ENCODE measurements around the gene ABHD14A.
"Not testable (repeated sequence)": the region's sequence is repeated elsewhere in the genome, so short reads cannot be mapped to it uniquely, and the experiment has no call there.

The ABHD14A gene

DNA sequence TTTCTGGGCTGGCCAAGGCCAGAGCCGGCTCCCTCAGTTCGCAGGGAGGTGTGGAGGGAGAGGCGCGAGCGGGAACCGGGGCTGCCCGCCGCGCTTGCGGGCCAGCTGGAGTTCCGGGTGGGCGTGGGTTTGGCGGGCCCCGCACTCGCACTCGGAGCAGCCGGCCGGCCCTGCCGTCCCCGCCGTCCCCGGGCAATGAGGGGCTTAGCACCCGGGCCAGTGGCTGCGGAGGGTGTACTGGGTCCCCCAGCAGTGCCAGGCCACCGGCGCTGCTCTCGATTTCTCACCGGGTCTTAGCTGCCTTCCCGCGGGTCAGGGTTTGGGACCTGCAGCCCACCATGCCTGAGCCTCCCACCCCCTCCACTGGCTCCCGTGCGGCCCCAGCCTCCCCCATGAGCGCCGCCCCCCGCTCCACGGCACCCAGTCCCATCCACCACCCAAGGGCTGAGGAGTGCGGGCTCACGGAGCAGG, 15.7 kb downstream of the ABHD14A start:
- in situ Hi-C loops (cut with MboI; ENCODE audit: low sequenced_read_pairs) = not testable (repeated sequence)

DNA sequence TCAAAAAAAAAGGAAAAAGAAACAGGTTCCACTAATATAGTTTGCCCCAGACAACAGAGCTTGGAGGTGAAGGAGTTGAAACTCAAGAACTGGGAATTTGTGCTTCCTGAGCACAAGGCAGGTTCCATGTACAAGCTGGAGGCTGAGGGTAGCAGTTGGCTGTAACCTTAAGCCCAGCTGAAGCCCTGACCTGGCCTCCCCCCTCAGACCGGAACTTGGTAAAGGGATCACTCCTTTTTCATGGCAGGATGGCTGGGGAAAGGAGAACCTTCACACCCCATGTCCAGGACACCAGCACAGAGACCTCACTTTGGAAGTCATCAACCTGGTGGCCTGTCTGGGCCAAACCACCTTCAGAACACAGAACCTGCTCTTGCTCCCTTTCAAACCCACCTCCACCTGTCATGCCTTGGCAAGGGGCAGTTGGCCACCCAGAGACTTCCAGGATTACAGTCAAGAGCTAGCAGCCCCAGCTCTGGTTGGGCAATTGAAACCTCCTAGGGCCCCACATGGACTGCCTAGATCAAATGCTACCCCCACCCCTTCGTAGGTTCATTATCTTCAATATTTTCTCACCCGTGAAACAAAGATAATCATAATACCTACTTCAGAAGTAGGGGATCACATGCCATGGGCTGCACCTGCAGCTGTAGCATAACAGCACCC, 17.3 kb downstream of the ABHD14A start:
- in situ Hi-C loops (cut with MboI; ENCODE audit: low sequenced_read_pairs) = no loop called here

DNA sequence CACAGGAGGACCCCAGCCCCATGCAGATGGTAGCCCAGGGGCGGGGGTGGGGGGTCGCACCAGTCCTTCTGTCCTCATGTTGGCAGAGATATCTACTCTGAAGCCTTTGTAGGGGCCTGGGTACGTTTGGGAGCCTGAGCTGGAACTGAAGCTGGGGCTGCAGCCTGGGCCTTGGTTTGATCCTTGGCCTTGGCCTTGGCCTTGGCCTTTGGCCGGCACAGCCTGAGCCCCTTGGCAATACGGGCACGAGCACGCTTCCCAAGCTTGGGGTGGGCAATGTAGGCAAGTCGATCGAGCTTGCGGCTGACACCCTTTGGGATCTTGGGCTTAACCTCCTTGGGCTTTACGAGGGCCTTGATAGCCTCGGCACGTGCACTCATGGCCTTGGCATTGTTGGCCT, 18.8 kb downstream of the ABHD14A start:
- in situ Hi-C loops (cut with MboI; ENCODE audit: low sequenced_read_pairs) = not testable (repeated sequence)

DNA sequence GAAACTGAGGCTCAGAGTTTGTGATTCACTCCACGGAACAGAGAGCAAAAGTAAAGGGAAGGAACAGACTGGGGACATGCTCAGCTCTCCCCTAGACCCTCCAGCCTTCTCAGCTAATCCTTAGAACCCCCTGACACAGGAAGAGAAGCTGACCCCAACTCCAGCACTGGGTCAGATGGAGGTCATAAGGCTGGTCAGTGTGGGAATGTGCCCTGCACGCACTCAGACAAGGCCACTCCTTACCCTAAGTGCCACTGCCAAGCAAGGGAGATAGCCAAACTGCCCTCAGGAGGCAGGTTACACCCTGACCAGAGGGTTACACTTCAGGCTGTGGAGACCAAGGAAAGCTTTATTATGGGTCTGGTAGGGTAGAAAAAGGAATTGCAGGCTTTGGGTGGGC, 19.7 kb downstream of the ABHD14A start:
- in situ Hi-C loops (cut with MboI; ENCODE audit: low sequenced_read_pairs) = no loop called here

DNA sequence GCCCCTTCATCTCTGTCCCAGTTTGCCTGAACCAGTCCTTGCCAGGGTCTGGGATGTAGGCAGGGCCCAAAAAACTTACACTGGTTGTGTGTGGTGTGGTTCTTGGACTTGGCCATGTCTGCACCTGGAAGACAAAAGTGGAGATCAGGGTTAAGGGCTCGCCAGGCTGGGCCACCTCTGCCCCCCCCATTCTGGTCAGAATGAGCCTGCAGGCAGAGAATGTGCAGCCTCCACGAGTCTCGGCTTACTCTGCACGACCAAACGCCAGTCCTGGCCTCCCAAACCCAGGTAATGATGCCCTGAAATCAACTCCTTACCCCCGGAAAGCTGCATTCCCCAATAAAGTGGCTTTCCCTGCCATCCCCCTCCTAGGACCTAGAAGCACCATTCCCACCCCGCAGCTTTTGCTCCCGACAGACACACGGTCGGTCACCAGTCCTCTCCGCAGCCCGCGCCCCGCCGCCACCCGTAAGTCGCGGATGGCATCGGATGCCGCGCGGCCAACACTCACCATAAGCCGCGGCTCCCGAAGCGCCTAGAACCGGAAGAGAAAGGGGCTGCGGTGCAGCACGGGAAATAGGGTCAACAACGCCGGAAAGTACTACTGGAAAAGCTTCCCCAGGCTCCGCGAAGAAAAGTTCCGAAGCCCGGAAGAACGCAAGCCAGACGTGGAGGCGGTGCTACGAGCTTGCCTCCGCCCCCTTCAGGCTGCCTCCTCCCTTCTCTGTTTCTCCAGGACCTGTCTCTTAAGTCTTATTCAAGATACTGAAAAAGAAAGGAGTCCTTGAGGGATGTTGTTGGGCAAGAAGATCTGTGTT, 20.7 kb downstream of the ABHD14A start, which contains the start of gene RPL29:
RPL29 (minus strand) TSS at position 550 of the 818 bp plus-strand sequence; CDS start at position 116, 434 bp downstream.
- in situ Hi-C loops (cut with MboI; ENCODE audit: low sequenced_read_pairs) = no loop called here

DNA sequence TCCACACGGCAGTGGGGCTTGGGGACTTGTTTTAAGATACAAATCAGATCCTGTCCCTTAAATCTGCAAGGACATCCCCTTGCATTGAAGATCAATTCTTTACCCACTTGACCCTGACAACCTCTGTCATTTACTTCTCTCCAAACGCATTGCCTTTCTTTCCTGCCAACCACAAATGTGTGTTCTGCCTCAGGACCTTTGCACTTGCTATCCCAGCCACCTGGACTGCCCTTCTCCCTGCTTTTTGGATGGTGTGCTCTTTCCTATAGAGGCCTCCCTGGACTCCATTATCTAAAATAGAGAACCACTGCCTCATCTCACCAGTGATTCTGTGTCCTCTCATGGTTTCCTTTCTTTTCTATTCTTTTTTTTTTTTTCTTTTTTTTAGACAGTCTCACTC, 22.3 kb downstream of the ABHD14A start:
- in situ Hi-C loops (cut with MboI; ENCODE audit: low sequenced_read_pairs) = no loop called here

DNA sequence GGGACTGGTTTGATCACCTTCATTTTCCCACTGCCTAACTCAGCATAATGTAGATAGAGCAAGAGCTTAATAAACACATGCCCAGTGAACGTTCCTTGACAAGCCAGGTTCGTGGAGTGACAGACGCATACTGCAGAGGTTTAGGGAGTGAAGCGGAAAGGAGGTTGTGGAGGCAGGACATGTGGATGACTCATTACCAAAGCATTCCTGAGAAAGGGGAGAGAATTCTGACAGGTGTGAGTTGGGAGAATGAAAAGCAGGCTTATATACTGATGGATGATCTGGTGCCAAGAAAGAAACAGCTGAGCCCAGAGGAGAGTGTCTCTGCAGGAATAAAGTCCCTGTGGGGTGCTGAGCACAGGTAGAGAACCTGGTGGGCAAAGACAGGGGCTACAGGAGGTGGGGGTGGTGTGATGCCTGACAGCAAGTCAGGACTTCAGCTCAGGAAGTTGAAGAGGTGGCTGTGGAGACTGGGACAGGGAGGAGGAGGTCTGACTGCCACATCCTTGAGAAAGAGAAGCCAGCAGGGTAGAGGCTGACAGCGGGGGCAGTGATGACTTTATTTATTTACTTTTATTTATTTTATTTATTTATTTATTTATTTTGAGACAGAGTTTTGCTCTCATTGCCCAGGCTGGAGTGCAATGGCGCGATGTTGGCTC, 23.2 kb downstream of the ABHD14A start:
- in situ Hi-C loops (cut with MboI; ENCODE audit: low sequenced_read_pairs) = no loop called here

DNA sequence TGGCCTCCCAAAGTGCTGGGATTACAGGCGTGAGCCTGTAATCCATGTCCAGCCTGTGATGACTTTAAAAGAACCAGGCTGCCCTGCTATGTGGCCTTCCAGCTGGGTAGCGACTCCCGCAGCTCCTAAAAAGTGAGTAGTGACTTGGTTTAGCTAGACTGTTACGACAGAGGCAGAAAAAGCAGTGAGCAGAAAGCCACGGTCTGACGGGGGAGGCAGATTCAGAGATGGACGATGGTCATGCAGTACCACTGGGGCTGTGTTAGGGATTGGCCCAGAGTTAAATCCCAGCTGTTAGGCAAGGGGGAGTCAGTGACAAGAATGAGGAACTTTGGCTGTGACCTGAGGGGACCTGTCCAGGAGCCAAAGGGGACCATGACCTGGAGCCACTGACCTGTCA, 23.9 kb downstream of the ABHD14A start:
- in situ Hi-C loops (cut with MboI; ENCODE audit: low sequenced_read_pairs) = no loop called here

DNA sequence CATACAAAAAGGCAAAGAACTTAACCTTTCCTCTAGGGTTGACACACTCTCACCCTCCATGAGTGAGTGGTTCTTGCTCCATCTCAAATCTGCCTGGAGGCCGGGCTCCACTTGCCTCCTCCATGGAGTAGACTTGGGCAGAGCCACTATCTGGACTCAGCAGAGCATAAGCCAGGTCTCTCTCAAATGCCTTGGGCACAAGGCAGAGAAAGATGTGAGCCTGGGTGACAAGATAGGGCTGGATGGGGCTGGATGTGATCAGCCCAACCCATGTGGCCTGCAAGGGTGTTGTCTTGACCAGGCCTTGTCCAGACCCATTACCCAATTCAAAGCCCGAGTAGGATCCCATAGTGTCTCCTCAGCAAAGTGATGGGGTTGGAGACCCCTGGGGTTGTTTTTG, 25.0 kb downstream of the ABHD14A start:
- in situ Hi-C loops (cut with MboI; ENCODE audit: low sequenced_read_pairs) = no loop called here

DNA sequence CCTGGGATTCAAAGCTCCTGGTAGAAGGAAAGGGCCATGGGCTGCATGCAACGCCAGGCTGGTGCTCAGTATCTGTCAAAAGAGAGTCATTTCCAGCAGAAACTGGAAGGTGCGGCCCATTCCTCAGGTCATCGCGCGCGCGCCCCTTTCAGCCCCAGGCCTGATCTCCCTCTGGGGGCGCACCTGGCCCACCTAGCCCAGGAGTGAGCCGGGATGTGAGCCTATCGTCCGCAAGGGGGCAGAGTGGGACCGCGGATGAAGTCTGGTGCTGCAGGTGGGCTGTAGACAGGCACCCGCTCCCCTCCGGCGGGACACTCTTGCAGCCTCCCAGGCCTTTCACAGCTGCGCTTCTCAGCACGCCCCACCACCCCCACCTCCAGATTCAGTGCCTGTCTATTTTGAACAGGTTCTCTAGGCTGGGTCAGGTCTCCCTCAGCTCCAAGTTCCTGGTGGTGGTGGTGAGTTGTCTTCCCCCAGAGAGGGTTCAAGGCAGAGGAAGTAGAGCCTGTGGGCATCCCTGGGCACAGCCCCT, 26.6 kb downstream of the ABHD14A start:
- in situ Hi-C loops (cut with MboI; ENCODE audit: low sequenced_read_pairs) = no loop called here

DNA sequence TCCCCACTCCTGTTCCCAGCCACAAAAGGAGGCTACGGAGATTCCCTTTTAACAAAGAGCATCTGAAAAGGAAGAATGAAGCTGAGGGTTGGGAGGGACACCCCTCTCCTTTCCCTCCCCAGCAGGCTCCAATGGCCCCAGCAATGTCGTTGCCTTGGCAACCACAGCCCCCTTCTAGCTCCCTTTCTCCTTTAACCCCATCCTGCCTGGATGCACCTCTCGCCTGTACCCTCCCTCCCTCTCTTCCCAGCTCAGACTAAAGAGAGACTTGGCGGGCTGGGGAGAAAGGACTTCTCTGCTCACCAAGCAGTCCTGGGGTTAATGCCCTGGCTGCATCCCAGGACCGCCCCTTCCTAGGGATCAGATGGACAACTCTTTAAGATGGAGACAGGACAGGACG, 27.9 kb downstream of the ABHD14A start:
- in situ Hi-C loops (cut with MboI; ENCODE audit: low sequenced_read_pairs) = no loop called here

DNA sequence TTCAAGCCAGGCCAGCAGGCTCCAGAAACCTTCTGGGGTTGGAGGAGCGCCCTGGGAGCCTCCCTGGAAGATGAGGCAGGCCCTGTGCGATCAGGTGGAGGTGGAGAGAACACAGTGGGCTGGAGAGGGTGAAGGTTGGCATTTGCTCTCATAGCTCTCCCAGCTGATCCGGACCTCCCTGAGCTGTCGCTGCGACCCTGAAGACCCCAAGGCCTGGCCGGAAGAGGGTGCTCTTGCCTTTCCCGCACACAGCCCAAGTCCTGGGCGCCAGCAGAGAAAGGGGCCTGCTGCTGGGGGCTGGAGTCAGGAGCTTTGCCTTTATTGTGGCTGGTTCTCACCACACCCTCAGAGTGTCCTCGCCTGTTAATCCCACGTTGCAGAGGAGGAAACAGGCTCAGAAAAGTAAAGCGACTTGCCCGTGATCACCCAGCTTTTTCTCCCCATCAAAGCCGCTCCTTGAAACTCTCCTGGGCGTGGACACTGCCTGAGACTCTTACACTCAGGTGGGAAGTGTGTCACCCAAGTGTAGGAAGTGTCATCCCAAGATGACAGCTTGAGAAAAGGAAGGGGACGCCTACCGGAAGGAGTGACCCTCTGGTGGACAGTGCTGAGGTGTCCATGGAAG, 29.4 kb downstream of the ABHD14A start:
- in situ Hi-C loops (cut with MboI; ENCODE audit: low sequenced_read_pairs) = no loop called here

DNA sequence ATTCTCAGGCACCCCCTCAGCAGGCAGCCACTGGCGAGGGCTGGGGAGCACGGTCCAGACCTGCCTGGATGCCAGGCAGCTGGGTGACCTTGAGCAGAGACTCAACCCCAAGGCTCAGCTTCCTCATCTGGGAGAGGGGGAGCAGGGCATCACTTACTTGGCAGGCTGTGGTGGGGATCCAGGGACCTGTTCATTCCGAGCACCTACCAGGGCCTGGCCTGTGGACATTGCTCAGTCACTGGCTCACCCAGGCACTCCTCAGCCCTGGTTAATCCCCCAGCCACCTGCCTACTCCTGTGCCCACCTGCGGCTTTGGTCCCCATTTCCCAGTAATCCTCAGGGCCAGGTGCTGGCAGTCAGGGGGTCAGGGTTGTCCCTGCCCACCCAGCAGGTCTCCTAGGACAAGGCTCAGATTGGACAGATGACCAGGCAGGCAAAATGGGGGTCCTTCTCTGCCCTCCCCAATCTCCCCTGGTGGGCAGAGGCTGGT, 30.1 kb downstream of the ABHD14A start:
- in situ Hi-C loops (cut with MboI; ENCODE audit: low sequenced_read_pairs) = no loop called here

DNA sequence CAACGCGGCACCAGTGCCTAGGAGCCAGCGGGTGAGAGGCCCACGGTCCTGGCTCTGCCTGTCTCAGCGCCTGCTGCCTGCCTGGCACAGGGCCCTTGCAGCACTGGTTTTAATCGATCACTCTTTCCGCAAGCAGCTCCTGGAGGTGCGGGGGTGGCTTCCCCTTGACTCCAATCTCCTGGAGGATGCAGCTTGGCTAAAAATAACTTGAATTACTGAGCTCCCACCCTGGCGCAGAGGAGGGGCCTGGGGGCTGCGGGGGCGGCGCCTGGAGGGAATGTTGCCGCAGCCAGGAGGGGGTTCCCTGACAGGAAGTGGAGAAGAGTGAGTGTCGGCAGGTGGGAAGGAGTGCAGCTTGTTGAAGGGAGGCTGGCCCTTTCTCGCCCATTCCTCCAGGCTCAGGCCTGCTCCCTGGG, 30.7 kb downstream of the ABHD14A start:
- in situ Hi-C loops (cut with MboI; ENCODE audit: low sequenced_read_pairs) = no loop called here

DNA sequence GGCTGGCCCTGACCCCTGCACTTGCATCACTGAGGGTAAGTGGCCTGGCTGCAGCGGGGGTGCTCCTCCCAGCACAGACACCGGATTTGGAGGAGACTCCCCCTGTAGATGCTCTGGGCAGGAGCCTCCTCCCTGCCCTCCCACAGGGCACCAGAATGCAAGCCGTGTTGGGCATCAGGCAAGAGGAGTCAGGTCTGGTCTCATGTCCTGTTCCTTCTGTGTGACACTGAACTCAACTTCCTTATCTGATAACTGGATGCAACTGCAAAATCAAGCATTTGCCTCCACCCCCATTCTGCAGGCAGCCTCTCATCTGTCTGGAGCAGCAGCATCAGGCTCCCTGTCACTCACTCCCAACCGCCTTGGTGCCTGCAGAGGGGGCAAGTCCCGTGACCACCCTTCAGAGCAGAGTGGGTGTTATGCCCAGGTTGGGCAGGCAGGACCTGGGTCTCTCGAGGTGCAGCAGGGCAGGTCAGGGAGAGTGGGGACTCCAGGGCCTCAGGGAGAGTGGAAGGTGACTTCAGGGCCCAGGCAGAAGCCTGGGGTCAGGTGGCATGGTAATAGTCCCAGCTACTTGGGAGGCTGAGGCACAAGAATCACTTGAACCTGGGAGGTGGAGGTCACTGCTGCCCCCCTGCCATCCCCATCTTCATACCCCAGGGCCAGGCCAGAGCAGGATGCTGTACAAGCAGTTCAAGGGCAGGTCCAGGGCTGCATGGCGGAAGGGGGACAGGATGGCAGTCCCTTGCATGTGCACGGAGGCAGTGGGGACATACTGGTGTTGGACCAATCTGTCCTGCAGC, 31.4 kb downstream of the ABHD14A start:
- in situ Hi-C loops (cut with MboI; ENCODE audit: low sequenced_read_pairs) = no loop called here

DNA sequence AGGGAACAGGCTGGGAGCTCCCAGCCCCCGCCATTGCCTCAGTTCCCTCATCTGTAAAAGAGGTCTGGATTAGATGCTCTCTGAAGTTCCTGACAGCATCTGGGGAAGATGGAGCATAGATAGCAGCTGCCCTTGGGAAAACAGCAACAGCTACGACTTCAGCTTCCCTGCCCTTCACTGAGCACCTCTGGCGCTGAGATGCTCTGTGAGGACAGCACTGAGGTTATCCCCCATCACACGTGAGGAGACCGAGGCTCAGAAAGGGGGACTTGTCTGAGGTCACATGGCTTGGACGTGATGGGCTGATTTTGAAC, 31.9 kb downstream of the ABHD14A start:
- in situ Hi-C loops (cut with MboI; ENCODE audit: low sequenced_read_pairs) = no loop called here

DNA sequence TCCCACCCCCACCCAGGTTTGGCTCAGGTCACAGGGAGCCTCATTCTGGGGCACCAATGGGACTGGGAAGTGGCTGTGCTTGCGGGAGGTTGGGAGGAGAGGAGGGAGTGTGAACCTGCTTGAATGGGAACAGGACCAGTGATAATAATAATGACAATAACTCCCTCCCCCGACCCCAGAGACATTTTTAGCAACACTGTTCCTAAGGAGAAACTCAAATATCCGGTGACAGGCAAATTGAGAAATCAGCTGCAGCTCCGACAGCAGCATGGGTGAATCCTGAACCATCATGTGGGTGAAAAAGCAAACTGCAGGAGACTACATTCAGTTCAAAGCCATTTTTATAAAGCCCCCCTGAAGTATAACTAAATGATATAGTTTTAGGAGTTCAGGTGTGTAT, 32.4 kb downstream of the ABHD14A start:
- in situ Hi-C loops (cut with MboI; ENCODE audit: low sequenced_read_pairs) = no loop called here

DNA sequence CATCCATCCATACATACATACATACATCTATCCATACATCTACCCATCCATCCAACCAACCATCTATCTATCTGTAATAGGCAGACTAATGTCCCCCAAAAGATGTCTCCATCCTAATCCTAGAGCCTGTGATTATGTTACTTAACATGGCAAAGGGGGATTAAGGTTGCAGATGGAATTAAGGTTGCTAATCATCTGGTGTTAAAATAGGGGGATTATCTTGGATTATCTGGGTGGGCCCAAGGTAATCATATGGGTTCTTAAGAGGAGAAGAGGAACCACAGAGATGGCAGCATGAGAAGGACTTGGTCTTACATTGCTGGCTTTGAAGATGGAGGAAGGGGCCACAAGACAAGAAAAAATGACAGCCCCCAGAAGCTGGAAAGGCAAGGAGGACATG, 35.6 kb downstream of the ABHD14A start:
- in situ Hi-C loops (cut with MboI; ENCODE audit: low sequenced_read_pairs) = no loop called here

DNA sequence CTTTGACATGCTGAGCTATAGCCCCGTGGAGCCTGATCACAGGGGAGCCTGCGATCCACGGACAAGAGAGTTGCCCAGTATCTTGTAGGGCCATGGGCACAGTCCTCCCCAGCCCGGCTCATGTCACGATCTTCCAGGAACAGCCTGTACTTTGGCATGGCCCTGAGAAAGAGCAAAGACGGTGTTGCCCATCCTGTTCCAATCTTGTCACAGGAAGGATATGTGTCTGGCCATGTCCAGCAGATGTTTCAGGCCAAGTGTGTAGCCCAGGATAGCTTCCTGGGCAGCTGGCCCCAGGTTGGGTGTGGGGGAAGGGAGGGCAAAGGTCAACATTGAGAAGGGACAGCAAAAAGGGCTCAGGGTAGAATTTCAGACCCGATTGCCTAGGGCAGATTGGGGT, 37.8 kb downstream of the ABHD14A start:
- in situ Hi-C loops (cut with MboI; ENCODE audit: low sequenced_read_pairs) = no loop called here

All from HL-60/S4 treated with phorbol 12-myristate 13-acetate at 8.2 ng/mL for 4 days and 3 days (cell line).